ENCODE results near the gene TRAPPC11. TPM values are rescaled to one million over a fixed set of nuclear protein-coding genes. Genes with fewer than 3 reads are reported as not detected.

Gene TRAPPC11
- total and polyA plus RNA-seq, 2 of the 4 experiments (the other 2 are of a cell fraction), result 25.3 to 56.8 TPM

DNA sequence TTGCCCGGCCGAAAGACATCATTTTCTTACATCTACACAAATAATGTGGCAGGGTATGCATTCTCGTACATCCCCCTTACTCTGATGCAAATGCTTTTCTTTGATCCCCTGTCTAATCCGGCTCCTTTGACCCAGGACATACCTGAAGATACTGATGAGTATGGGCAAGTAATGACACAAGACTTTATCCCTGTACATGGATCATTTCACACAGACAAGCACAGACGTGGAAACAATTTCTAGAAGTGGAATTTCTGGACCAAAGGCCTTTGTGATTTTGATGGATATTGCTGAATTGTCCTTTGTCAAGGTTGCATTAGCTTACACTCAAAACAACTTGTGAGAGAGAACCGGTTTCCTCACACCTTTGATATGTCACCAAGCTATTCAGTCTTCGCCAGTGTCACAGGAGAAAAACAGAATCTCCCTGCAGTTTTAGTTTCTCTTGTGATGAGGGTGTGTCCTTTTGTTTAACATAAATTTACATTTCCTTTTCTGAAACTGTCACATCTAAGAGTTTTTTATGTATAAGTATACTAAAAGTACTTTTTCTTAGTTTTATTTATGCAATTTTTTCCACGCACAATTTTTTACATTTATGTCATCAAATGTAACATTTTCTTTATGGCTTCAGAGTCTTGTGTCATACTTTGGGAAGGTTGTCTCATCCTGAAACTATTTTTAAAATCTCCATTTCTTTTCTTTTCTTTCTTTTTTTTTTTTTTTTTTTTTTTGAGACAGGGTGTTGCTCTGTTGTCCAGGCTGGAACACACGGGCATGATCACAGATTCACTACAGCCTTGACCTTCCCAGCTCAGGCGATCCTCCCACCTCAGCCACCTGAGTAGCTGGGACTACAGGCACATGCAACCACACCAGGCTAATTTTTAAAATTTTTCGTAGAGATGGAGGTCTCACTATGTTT, 25.4 kb upstream of the TRAPPC11 start:
- intact Hi-C loops (cut with micrococcal nuclease) (no loop called here), in situ Hi-C loops (cut with MboI; ENCODE audit: low sequenced_read_pairs) (no loop called here), dilution Hi-C loops (cut with HindIII; ENCODE audit: low sequenced_read_pairs, unreplicated experiment) (no loop called here)
- peak; percentile 19; the same call in 1 of the 2 replicates for TF ChIP-seq CEBPB (IDR thresholded peaks at IDR 0.05; ENCODE audit: low read depth, low read length)
- TF ChIP-seq, protein P1, sequence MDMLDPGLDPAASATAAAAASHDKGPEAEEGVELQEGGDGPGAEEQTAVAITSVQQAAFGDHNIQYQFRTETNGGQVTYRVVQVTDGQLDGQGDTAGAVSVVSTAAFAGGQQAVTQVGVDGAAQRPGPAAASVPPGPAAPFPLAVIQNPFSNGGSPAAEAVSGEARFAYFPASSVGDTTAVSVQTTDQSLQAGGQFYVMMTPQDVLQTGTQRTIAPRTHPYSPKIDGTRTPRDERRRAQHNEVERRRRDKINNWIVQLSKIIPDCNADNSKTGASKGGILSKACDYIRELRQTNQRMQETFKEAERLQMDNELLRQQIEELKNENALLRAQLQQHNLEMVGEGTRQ (IDR thresholded peaks at IDR 0.05; ENCODE audit: low read depth, low read length), result no peak
- H3K9me1 ChIP-seq (ENCODE audit: insufficient read depth, low read length), result no peaks in the 10 kb centered on the region; the same call in none of the 2 replicates
- H3K9me3 ChIP-seq (ENCODE audit: control insufficient read depth, insufficient read depth, low read length), result no peaks in the 10 kb centered on the region
- H2BK5ac ChIP-seq (ENCODE audit: low read depth, low read length, poor library complexity, severe bottlenecking), result peak overlapping the region; percentile 66
- peak overlapping the region; percentile 12; the same call in 1 of the 2 replicates for H3K9ac ChIP-seq (ENCODE audit: low read depth, low read length)
- peak overlapping the region; percentile 62; the same call in 1 of the 2 replicates for H4K5ac ChIP-seq (ENCODE audit: low read depth, low read length)
- no peaks in the 10 kb centered on the region for H3K79me1 ChIP-seq (ENCODE audit: low read depth in 1 of 2, low read length in 2 of 2)
- peak overlapping the region; percentile 7 for H2AK9ac ChIP-seq (replicated peaks; ENCODE audit: low read depth, low read length, poor library complexity)
- H3K36me3 ChIP-seq (ENCODE audit: control insufficient read depth, insufficient read depth, low read length), result no peaks in the 10 kb centered on the region
- WGBS, 2 experiments (ENCODE audit: extremely low coverage in 2 of 2, insufficient read length in 1 of 2), result no CpG with 5 or more reads among the region's 11 CpGs
- H3K18ac ChIP-seq (ENCODE audit: low read depth, low read length), result peak overlapping the region; percentile 89; the same call in 1 of the 2 replicates
- peak overlapping the region; percentile 68; the same call in 1 of the 2 replicates for H3K14ac ChIP-seq (replicated peaks; ENCODE audit: low read depth, low read length)
- BruUV-seq (replicated peaks), result no TSS peak
- H2BK120ac ChIP-seq (ENCODE audit: low read depth, low read length), result peak overlapping the region; percentile 71
- H2AK5ac ChIP-seq (ENCODE audit: low read depth, low read length), result 0 out of 2 replicates have a peak overlapping the region, but pooled peaks have one; percentile 0
- CTCF ChIA-PET, result interaction anchor here (1.1 kb wide), 1 partner anchor 11 kb away, joined by 3 read pairs; no protein-coding TSS in a partner anchor
- peak overlapping the region; percentile 79; the same call in 1 of the 2 replicates for H3K27ac ChIP-seq (ENCODE audit: insufficient read depth, low read length)
- peak overlapping the region; percentile 69 for H2AFZ ChIP-seq (replicated peaks; ENCODE audit: low read length, poor library complexity)
- POLR2A ChIA-PET (ENCODE audit: unreplicated experiment), result no interaction called here
- peak overlapping the region; percentile 75 for H4K91ac ChIP-seq (ENCODE audit: insufficient read depth, low read depth, low read length)
- H3K56ac ChIP-seq (ENCODE audit: extremely low read depth, insufficient read depth, low read length), result no peak overlapping the region
- peak overlapping the region; percentile 71 for H2BK20ac ChIP-seq (ENCODE audit: low read depth, low read length)
- peak overlapping the region; percentile 17 to 79; a peak in 3 of 4 replicates for H4K8ac ChIP-seq (ENCODE audit: low read depth in 2 of 2, low read length in 2 of 2)
- H4K20me1 ChIP-seq (ENCODE audit: insufficient read depth, low read length), result no peaks in the 10 kb centered on the region
- no peaks in the 10 kb centered on the region for H3K27me3 ChIP-seq (ENCODE audit: control insufficient read depth, insufficient read depth, low read length)
- peak overlapping the region; percentile 54 for H3K4ac ChIP-seq (ENCODE audit: low read depth, low read length)
- H3K4me3 ChIP-seq (ENCODE audit: insufficient read depth, low read depth, low read length), result no peak overlapping the region
- H3K23ac ChIP-seq (ENCODE audit: low read depth, low read length), result peak overlapping the region; percentile 18; the same call in 1 of the 2 replicates
- peak overlapping the region; percentile 47; the same call in 1 of the 2 replicates for H3K4me2 ChIP-seq (ENCODE audit: low read depth, low read length)
- ATAC-seq (ENCODE audit: low read depth), result peak; percentile 4; the same call in 1 of the 2 replicates
- peak; percentile 33 for DNase-seq
- H3K4me1 ChIP-seq (ENCODE audit: control insufficient read depth, insufficient read depth, low read length), result peaks cover 18% of the 10 kb centered on the region
- peak overlapping the region; percentile 47; the same call in 2 of the 3 replicates for H2BK15ac ChIP-seq (ENCODE audit: low read depth, low read length)
